AML-193 (cell line): ENCODE data around the gene SMOC2.
A peak's percentile ranks its signal among the peaks of the same experiment; 100 is the strongest.

Experiments
- DNase-seq, 2 experiments: peaks; one replicate each; lab custom pipeline; 2025; lab: John Stamatoyannopoulos, UW

Gene SMOC2

GRCh38 chr6:168709390-168709789, 268.4 kb downstream of the SMOC2 start:
- DNase-seq, result no peak

DNA sequence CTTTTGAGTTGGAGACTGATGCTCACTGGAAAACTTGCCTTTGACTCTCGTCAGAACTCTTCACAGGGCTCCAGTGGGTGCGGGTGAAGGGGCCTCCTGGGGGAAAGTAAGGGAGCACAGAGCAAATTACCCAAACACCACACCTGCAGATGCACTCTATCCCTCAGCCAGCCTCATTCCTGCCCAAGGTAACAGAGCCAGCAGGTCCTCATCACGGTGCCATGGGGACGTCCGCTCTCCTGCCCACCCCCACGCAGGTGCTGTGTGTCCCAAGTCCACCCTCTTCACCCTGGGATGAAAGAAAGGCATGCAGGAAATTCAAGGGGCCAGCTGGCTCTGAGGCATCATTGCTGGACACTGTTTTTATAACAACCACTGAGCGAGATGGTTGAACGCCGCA, 269.0 kb downstream of the SMOC2 start:
- no peak for DNase-seq

DNA sequence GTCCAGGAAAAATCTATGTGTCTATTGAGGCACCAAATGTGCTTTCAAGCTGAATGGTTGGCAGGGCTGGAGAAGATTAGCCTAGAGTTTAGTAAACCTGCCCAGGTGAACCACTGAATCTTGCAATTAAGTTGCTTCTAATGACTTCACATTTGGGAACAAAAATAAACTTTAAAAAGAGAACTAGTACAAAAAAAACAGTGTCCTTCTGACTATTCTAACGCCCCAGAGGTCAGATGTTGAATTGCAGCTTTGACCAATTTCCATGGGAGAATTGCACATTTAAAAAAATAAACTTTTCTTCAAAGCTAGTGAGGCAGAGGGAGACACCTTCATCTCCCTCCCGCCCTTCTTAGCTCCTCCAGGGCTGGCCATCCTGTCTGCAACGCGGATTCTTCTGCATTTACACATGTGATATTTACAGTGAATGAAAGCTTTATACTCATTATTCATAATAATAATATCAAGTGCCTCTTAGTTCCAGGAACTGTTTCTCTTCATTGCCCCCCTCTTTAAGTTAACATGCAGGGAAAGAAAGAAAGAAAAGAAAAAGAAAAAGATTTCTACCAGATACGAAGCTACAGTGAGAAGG, 270.2 kb downstream of the SMOC2 start:
- peak in 1 of 2 experiments; percentile 2 for DNase-seq

DNA sequence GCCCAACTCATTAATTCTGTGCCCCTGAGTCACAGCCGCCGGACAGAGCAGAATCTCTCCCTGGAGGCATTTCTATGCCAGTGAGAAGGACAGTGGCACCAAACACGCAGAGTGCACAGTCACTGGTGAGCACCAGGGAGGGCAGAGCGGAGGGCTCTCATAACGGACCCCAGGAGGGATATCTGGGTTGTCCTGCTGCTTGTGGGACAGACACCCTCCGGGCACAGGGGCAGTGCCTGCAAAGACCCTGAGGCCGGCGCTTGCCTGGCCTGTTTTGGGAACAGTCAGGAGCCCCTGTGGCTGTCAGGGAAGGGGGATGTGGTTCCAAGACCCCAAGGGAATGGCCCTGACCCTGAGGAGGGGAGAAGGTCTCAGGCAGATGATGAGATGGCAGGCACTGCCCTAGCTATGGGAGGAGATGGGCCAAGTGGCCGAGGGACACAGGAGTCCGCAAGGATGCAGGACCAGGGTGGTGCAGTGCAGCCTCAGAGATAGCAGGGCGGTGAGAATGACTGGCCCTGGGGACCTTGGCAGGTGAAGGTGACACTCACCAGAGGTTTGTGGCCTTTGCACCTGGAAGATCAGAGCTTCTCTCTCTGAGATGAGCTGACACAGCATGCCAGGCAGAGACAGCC, 270.8 kb downstream of the SMOC2 start:
- no peak for DNase-seq

- no peak for DNase-seq
These were observed 272.0 kb downstream of the SMOC2 start for GRCh38 chr6:168712993-168713392.

DNA sequence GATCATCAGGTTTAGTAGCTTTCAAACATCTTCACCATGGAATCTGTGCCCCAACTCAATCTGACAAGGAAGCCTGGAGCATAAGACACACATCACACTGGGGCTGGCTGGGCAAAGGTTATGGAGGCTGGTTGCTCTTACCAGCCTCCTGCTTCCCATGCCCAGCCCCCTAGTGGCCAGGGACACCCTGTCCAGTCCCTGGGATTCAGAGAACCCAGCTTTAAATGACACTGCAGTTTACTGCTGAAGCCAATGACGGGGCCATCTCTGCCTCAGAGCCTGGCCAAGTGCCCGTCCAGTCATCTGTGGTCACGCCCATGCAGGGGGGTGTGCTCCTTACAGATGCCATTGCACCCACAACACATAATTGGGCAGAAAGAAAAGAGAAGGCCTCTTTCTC, 272.9 kb downstream of the SMOC2 start:
- DNase-seq, result no peak

DNA sequence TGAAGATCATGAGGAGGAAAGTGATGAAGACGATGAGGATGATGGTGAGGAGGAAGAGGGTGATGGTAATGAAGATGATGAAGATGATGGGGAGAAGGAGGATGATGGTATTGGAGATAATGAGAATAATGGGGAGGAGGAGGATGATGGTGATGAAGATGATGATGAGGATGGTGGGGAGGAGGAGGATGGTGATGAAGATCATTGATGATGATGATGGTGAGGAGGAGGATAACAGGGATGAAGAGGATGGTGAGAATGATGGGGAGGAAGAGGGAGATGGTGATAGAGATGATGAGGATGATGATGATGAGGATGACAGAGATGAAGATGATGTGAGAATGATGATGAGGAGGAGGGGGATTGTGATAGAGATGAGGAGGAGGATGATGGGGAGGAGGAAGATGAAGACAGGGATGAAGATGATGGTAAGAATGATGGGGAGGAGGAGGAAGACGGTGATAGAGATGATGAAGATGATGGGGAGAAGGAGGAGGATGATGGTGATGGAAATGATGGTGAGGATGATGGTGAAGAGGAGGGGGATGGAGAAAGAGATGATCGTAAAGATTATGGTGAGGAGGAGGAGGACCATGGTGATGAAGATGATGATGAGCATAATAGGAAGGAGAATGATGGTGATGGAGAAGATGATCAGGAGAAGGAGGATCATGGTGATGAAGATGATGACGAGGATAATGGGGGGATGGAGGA, 273.7 kb downstream of the SMOC2 start:
- DNase-seq, result no peak

DNA sequence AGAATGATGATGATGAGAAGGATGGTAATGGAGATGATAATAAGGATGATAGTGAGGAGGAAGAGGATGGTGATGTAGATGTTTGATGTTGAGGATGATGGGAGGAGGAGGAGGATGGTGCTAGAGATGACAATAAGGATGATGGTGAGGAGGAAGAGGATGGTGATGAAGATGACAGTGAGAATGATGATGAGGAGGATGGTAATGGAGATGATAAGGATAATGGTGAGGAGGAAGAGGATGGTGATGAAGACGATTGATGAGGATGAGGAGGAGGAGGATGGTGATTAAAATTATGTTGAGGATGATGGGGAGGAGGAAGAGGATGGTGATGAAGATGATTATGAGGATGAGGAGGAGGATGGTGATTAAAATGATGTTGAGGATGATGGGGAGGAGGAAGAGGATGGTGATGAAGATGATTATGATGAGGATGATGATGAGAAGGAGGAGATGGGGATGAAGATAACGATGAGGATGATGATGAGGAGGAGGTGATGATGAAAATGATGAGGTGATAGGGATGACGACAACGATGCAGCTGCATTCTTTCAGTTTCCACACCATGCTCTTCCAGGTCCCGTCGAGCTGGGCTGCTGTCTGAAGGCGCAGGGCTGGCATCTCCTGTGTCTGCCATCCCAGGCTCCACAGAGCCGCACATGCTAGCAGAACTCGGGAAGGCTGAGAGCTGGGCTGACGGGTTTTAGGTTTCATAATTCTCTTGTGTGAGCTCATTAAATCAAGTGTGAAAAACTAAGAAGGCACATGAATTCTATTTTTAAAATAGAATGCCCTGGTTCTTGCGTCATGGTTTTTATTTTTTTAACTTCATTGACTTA, 274.9 kb downstream of the SMOC2 start:
- DNase-seq, result no peak

- DNase-seq, result no peak
These were observed 275.6 kb downstream of the SMOC2 start for GRCh38 chr6:168716581-168716980.

GRCh38 chr6:168717491-168717890, 276.5 kb downstream of the SMOC2 start:
- no peak for DNase-seq
